HG02798 (cell line): ENCODE results near the gene HDAC8.
"Not testable (repeated sequence)": the region's sequence is repeated elsewhere in the genome, so short reads cannot be mapped to it uniquely, and the experiment has no call there.

ENCODE experiments used
- ATAC-seq: cut with Tn5 transposase; IDR thresholded peaks from one replicate; pipeline ENCODE4 v1.9.1; 2021; ENCODE audit warnings: mild to moderate bottlenecking; ENCODE audit not compliant: unreplicated experiment, poor library complexity

HDAC8 gene

DNA sequence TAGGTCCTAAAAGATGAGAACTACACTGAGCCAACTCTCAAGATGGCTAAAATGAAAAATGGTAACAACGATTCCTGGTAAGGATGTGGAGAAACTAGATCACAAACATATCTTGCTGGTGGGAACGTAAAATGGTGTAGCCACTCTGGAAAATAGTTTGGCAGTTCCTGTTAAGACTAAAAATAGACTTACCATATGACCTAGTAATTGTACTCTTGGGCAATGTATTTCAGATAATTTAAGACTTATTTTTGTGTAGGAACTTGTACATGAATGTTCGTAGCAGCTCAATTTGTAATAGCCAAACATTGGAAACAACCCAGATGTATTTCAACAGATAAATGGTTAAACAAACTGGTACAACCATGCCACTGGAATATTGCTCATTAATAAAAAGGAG, 106.2 kb downstream of the HDAC8 start:
- no peak for ATAC-seq

DNA sequence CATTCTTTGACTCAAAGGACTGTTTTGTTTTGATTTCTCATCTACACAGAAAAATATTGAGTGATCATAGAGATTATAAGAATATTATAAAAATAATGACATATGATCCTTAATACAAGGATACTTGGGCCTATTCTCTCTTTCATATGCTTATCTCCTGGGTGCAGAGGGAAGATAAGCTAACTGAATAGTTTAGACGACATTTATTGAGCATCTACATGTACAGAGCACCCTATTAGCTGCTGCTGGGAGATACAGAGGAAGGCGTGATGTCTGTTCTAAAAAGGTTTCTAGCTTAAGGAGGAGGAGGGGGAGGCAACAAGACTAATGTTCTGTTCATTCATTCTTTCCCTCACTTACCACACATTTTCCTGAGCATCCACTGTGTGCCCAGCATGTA, 106.8 kb downstream of the HDAC8 start:
- ATAC-seq = no peak

DNA sequence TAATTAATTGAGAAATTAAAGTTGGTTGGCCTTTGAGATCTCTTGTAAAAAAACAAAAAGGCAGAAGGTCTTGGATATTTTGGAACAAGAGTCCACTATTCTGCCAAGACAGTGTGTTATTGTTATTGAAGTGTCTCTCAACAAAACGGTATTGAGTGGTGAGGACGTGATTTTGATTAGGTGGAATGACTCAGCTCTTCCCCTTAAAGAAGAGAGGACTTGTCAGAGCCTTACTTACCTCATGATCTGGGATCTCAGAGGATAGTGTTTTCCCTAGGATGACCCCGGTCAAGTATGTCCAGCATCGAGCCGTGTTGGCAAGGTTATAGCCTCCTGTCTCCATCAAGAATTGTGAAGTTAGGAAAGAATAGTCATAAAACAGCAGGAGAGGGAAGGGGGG, 110.9 kb downstream of the HDAC8 start:
- no peak for ATAC-seq

DNA sequence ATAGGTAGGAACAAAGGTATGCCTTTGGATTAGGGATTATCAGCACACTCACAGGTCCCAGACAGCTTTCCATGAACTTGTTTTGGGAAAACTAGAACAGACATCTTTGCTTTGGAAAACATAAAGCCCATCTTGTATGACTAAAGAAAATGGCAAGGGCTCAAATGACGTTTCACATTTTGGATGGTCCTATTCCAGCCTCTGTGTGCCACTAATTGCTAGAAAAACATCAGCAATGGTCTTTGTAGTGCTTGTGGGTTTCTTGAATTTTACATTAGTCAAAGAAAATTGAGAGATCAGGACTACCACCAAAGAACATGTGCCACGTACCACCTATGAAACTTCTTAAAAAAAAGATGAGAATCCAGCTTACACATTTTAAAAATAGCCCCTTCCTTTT, 111.4 kb downstream of the HDAC8 start:
- ATAC-seq = no peak

DNA sequence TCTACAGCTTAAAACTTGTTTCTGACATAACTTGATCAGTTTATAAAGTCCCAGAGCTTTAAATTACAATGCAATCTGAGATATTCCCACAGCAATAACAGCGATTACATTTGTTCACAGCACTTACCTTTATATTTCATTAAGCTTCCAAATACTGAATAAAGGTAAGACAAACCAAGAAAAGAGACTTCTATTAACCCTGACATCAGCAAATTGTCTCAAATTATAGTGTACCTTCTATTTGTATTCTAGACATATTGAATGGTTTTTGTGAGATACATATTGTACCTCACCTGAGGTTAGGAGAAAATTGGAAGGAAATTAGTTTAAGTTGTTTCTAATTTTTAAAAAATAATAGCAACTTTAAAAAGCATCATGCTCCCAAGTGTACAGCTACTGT, 111.9 kb downstream of the HDAC8 start:
- no peak for ATAC-seq

DNA sequence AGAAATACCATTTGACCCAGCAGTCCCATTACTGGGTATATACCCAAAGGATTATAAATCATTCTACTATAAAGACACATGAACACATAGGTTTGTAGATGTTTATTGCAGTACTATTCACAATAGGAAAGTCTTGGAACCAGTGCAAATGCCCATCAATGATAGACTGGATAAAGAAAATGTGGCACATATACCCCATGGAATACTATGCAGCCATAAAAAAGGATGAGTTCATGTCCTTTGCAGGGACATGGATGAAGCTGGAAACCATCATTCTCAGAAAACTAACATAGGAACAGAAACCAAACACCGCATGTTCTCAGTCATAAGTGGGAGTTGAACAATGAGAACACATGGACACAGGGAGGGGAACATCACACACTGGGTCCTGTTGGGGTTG, 123.6 kb downstream of the HDAC8 start:
- not testable (repeated sequence) for ATAC-seq

DNA sequence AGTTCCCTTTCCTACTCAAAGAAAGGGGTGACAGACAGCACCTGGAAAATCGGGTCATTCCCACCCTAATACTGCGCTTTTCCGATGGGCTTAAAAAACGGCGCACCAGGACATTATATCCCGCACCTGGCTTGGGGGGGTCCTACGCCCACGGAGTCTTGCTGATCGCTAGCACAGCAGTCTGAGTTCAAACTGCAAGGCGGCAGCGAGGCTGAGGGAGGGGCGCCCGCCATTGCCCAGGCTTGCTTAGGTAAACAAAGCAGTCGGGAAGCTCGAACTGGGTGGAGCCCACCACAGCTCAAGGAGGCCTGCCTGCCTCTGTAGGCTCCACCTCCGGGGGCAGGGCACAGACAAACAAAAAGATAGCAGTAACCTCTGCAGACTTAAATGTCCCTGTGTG, 131.9 kb downstream of the HDAC8 start:
- not testable (repeated sequence) for ATAC-seq

DNA sequence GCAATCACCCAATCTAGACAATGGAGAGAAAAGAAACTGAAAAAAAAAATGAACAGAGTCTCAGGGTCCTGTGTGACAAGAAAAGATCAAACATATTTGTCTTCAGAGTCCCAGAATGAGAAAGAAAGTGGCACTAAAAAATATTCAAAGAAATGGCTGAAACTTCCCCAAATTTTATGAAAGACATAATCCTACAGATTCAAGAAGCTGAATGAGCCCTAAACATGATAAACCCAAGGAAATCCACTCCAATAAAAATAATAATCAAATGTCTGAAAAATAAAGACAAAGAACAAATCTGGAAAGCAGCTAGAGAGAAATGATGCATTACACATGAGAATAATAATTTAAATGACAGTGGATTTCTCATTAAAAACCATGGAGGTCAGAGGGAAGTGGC, 136.6 kb downstream of the HDAC8 start:
- no peak for ATAC-seq

DNA sequence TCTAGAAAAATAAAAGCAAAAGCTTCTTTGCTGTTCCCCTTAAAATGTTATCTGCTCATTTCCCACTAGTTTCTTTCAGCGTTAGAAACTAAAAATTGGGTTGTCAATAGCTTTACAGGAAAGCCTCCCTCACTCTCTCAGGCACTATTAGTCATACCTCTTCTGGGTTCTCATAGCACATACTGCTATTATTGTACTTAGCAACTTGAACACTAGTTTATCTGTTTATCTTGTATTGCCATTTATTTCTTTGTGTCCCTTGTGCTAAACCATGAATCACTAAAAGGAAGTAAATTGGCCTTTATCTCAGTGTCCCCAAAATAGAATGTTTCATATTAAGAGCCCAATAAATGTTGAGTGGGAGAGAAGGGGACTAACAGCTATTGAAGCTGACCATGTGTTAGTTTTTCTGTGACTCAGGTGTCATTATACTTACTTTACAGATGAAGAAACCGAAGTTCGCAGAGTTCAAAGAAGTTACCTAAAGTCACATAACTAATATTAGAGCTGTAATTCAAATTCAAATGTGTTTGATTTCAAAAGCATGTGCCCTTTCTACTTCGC, 142.2 kb downstream of the HDAC8 start:
- no peak for ATAC-seq

DNA sequence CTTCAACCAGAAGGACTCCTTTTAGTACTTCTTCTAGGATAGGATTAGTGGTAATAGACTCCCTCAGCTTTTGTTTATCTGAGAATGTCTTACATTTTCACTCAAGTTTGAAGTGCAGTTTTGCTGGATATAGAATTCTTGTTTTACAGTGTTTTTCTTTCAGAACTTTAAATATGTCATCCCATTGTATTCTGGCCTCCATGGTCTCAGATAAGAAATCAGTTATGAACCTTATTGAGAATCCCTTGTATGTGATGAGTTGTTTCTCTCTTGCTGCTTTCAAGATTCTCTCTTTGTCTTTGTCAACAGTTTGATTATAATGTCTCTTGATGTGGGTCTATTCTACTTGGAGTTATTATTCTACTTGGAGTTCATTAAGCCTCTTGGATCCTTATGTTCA, 150.8 kb downstream of the HDAC8 start:
- ATAC-seq = no peak

DNA sequence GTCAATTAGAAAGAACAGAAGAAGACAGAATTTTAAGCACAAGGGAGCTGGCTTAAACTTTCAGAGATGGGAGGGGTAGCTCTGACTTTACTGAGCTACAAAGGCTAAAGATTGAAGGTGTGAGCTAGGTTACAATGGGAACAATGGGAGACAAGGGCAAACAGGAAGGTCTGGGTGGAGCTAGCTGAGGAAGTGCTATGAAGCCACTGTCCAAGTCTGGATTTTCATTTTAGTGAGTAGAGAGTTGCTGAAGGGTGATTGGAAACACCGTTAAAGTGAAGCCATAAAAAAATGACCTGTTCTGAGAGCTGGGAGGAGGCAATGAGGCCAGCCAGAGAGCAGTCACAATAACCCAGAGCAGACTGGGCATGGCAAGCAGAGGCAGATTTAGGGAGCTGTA, 162.7 kb downstream of the HDAC8 start:
- ATAC-seq = no peak

DNA sequence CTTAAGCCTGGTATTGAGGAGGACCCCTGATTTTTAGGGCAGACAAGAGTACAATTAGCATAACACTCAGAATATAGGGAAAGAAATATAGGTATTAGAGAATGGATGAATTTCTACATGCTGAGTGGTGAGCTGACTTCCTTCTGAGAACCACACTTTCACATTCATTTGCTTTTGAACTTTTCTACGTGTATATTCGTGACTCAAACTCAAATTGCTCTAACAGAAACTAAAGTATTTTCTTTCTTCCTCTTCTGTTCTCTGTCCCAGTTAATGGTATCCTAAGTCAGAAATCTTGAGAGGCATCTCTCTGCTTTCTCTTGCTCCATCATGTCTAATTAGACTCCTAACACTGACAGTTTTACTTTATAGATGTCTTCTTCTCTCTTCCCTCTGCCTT, 163.8 kb downstream of the HDAC8 start:
- no peak for ATAC-seq

DNA sequence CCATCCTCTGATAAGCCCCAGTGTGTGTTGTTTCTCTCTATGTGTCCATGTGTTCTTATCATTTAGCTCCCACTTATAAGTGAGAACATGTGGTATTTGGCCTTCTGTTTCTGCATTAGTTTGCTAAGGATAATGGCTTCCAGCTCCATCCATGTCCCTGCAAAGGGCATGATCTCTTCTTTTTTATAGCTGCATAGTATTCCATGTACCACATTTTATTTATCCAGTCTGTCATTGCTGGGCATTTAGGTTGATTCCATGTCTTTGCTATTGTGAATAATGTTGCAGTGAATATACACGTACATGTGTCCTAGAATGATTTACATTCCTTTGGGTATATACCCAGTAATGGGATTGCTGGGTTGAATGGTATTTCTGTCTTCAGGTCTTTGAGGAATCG, 167.5 kb downstream of the HDAC8 start:
- ATAC-seq = not testable (repeated sequence)

DNA sequence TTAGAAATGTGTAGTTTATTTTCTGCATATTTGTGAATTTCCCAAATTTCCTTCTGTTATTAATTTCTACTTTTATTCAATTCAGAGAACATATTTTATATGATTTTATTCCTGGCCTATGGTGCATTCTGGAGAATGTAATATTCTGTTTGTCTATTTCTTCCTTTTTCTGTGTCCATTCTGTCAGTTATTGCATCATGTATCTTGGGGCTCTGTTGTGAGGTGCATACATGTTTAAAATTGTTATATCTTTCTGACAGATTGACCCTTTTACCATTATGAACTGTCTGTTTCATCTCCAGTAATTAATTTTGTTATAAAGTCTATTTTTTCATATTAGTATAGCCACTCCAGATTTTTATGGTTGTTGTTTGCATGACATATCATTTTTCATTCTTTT, 170.0 kb downstream of the HDAC8 start:
- ATAC-seq = no peak

DNA sequence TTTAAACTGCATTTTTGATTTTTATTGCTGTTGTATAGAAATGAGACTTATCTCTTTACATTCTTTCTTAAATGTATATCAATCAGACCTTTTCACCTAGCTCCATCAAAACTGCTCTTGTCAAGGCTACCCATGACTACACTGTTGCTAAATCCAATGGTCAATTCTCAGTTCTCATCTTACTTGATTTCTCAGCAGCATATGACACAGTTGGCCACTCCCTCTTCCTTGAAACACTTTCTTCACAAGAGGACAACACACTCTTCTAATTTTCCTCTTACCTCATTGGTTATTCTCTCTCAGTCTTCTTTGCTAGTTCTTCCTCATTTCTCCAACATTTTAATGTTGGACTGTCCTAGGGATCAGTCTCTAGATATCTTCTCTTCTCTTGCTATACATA, 172.8 kb downstream of the HDAC8 start:
- ATAC-seq = no peak

DNA sequence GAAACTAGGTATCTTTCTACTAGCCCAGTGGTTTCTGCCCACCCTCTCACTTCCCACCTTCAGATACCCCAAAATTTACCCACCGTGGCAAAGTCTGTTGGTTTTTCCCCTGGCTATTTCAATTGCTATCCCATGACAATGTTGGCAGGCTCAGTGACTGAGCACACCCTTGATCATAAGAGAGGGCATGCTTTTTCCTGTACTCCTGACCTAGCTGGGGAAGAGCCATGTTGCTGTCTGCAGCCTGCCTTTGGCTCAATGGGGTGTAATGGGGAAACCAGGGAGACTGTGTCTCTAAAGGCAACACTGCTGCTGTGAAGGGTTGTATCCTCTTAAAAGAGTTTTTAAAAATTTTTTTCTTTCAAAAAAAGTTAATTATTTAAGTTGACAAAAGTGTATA, 176.5 kb downstream of the HDAC8 start:
- no peak for ATAC-seq

DNA sequence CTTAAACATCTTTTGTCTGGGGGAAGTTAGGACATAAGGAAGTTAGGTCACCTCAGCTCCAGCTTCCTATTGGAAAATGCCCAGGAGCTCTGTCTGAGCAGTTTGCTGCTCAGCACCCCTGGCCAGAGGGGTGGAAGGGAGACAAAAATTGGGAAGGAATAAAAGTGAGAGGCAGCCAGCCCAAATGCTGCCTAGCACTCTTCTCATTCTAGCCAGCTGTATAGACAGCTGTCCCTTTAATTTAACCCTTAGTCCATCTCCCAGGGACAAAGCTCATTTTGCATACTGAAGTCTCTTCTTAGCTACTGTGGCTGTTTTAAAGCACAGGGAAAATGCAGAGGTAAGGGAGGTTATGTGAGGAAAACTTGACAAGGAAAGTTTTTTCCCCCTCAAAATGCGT, 177.4 kb downstream of the HDAC8 start:
- ATAC-seq = no peak

DNA sequence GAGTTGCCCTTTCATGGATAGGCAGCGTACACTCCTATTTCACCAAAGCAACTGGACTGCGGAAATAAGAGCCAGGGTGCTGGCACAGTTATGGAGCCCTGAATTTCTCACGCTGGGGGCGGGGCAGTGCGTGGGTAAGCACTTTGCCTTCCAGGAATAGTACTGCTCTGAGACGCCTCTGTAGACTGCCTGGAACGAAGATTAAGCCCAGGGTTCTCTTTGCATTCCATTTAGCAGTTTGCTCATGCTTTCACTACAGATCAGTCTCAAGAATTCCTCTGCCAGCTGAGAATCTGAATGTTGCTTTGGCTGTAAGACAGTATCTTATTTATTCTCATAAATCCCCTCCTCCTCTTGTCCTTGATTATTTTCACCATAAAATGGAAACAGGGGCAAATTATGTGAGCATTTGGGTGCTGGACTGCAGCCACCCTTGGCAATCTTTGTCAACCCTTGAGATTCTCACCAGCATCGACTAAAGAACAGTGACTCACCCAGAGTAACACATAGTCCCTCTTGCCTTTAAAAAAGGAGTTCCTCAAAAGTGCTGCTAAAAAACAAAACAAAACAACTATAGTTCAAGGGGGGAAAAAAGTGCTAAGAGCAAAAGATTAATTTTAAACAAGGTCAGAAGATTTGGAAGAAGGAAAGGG, 178.0 kb downstream of the HDAC8 start:
- ATAC-seq = no peak

DNA sequence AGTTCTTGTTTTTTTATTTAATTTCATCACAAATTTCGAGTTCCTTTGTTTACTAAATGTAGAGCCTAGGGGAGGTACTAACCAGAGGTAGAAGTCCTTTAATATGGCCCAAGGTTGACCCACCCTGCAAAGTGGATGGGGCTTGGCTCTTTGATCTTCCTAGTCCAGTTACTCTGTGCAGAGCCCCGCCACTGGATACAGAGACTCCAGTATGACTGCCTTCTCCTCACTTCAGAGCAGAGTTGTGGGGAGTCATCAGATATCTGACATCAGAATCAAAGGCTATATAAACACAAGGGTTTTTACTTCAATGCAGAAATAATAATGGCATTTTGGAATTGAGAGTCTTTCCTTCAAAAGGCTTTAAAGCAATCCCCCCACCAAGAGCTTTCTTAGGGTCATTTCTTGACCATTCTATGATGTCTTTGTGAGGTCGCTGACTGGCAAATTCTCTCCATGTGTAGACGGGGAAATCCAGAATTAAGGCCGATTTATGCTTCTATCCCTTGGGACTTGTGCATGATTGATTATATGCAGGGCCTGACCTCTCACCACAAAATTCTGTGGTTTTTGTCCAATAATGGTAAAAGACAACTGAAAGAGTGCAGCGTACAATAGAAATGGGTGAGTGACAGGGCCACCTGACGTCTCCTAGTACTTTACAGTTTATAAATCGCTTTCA, 178.7 kb downstream of the HDAC8 start:
- no peak for ATAC-seq

DNA sequence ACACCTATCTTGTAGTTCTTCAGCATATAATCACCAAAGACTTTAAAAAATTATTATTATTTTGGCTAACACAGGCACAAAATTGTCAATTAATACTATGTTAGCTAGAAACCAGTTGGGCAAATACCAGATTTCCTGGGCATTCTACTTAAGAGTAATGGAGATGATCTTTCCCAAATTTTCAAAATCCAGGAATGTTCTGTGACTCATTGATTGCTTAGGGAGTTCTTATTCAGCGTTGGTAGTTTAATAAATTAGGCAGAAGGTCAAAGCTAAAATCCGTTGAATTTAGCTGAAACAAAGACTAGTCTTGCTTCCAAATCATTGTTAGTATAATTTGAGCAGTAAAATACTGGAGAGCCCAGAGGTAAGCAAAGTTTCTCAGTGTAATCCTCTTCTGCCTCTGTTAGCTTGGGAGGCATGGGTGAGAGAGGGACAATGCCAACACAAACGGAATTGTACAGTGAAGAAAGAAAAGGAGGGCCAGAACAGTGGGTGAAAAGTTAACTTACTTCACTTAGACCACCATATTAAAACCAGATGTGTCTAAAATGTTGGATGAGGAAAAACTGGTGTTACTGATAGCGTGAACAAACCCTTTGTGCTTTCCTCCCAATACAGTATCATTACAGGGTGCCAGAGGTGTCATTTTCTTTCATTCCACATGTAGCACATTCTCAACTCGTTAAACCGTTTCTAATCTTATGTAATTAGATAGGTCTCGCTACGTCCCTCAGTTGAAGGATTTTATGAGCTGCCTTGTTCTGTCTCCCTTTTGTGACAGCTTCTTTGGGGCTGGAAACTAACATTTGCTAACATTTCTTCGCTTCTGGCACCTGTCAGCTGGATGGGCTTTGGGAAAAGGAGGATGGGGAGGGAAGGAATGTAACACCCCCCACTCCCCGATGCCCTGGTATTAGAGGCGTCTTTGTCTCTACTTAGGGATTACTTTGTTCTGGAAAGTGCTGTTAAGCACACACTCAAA, 179.5 kb downstream of the HDAC8 start:
- no peak for ATAC-seq

DNA sequence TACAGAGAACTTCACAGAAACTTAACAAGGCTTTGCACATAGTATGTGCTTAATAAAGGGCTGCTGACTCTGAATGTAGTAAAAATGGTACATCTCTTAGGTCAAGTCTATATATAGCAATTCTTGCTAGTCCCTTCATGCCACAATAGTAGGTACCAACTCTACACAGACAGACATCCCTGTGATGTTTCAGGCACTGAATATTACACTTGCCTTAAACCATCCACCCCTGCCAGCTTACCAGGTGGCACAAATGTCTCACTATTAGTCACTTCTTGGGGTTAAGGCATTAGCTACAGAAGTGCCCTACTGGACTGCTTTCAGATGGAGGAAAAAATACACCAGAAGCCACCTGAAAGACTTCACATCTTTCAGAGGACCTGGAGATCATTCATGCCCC, 180.6 kb downstream of the HDAC8 start:
- no peak for ATAC-seq
